ENCODE measurements around the gene AFMID. TPM values are rescaled to one million over a fixed set of nuclear protein-coding genes. Genes with fewer than 3 reads are reported as not detected.

AFMID gene
- total RNA-seq, 2 donors from 2014 or later = 18.8 to 44.0 TPM

- no peak for DNase-seq (ENCODE audit: low spot score)
- no peaks in the 10 kb centered on the region for H3K36me3 ChIP-seq
- H3K4me3 ChIP-seq = peak overlapping the region; percentile 23
- no peaks in the 10 kb centered on the region for H3K9me3 ChIP-seq
- peak overlapping the region; percentile 40 to 46 for H3K27ac ChIP-seq
- H3K4me1 ChIP-seq (ENCODE audit: control insufficient read depth in 1 of 2, low read depth in 2 of 2) = peaks cover 32 to 69% of the 10 kb centered on the region in 2 donors
- H3K27me3 ChIP-seq (replicated peaks; ENCODE audit: insufficient read depth) = no peaks in the 10 kb centered on the region
- no peak for ATAC-seq (ENCODE audit: insufficient number of reproducible peaks, low FRiP score, low read depth)
- TF ChIP-seq, protein P1, sequence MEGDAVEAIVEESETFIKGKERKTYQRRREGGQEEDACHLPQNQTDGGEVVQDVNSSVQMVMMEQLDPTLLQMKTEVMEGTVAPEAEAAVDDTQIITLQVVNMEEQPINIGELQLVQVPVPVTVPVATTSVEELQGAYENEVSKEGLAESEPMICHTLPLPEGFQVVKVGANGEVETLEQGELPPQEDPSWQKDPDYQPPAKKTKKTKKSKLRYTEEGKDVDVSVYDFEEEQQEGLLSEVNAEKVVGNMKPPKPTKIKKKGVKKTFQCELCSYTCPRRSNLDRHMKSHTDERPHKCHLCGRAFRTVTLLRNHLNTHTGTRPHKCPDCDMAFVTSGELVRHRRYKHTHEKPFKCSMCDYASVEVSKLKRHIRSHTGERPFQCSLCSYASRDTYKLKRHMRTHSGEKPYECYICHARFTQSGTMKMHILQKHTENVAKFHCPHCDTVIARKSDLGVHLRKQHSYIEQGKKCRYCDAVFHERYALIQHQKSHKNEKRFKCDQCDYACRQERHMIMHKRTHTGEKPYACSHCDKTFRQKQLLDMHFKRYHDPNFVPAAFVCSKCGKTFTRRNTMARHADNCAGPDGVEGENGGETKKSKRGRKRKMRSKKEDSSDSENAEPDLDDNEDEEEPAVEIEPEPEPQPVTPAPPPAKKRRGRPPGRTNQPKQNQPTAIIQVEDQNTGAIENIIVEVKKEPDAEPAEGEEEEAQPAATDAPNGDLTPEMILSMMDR (IDR thresholded peaks at IDR 0.05) = no peak
Observed at GRCh38 chr17:78184351-78184750, 2.8 kb upstream of the AFMID start.

DNA sequence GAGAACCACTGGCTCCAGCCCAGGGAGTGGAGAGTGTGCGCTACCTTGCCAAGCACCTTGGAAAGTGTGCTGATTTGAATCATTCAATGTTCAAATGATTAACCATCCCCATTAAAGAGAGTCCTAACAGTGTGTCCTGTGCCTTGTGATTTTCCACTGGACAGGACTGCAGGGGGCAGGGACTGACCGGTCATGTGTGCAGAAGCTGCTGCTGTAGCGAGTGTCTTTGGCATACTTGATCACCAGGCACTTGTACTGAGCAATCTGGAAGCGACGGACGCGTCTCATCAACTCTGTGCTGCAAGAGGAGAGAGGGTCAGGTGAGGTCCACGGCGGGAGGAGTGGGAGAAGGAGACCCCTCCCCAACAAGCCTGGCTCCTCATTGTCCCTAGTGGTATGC is 2.3 kb upstream of the AFMID start:
- H3K9me3 ChIP-seq = no peaks in the 10 kb centered on the region
- peaks cover 28 to 63% of the 10 kb centered on the region in 2 donors for H3K4me1 ChIP-seq (ENCODE audit: control insufficient read depth in 1 of 2, low read depth in 2 of 2)
- no peaks in the 10 kb centered on the region for H3K27me3 ChIP-seq (replicated peaks; ENCODE audit: insufficient read depth)
- ATAC-seq (ENCODE audit: insufficient number of reproducible peaks, low FRiP score, low read depth) (no peak), DNase-seq (ENCODE audit: low spot score) (no peak)
- H3K4me3 ChIP-seq = peak overlapping the region; percentile 23
- TF ChIP-seq, protein P1 (IDR thresholded peaks at IDR 0.05) = no peak
- H3K27ac ChIP-seq = peak overlapping the region; percentile 40 to 46
- no peaks in the 10 kb centered on the region for H3K36me3 ChIP-seq

- Histone ChIP-seq H3K27ac (no peak overlapping the region), H3K9me3 (no peaks in the 10 kb centered on the region), H3K4me3 (peak overlapping the region; percentile 73), H3K4me1 (ENCODE audit: control insufficient read depth in 1 of 2, low read depth in 2 of 2) (peaks cover 17 to 53% of the 10 kb centered on the region in 2 donors), H3K27me3 (replicated peaks; ENCODE audit: insufficient read depth) (no peaks in the 10 kb centered on the region), H3K36me3 (no peaks in the 10 kb centered on the region)
- TF ChIP-seq, protein P1 (IDR thresholded peaks at IDR 0.05) = no peak
- ATAC-seq (ENCODE audit: insufficient number of reproducible peaks, low FRiP score, low read depth) (no peak), DNase-seq (ENCODE audit: low spot score) (no peak)
Observed at GRCh38 chr17:78185981-78186691, 1.0 kb upstream of the AFMID start.

DNA sequence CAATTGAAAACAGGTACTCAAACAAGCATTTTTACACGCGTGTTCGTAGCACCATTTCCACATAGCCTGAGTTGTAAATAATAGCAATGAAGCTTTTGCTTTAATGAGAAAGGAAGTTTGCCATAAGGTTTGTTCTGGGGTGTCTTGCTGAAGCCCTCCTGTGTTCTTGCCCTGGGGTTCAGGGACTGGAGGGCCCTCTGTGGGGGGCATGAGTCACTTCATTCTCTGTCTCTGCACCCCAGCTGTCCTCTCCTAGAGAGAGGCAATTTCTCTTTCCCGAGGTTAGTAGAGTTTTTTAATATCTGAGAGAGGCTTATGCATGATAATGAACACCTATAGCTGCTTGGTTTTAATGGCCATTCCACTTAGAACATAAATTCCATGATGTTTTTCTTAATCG is 9.6 kb downstream of the AFMID start:
- TF ChIP-seq, protein P1 (IDR thresholded peaks at IDR 0.05) = no peak
- Histone ChIP-seq H3K4me3 (no peak overlapping the region), H3K9me3 (no peaks in the 10 kb centered on the region), H3K4me1 (ENCODE audit: control insufficient read depth in 1 of 2, low read depth in 2 of 2) (peaks cover 0 to 6% of the 10 kb centered on the region in 2 donors), H3K27me3 (replicated peaks; ENCODE audit: insufficient read depth) (no peaks in the 10 kb centered on the region), H3K27ac (no peak overlapping the region), H3K36me3 (peaks cover 6% of the 10 kb centered on the region)
- no peak for ATAC-seq (ENCODE audit: insufficient number of reproducible peaks, low FRiP score, low read depth)
- no peak for DNase-seq (ENCODE audit: low spot score)

DNA sequence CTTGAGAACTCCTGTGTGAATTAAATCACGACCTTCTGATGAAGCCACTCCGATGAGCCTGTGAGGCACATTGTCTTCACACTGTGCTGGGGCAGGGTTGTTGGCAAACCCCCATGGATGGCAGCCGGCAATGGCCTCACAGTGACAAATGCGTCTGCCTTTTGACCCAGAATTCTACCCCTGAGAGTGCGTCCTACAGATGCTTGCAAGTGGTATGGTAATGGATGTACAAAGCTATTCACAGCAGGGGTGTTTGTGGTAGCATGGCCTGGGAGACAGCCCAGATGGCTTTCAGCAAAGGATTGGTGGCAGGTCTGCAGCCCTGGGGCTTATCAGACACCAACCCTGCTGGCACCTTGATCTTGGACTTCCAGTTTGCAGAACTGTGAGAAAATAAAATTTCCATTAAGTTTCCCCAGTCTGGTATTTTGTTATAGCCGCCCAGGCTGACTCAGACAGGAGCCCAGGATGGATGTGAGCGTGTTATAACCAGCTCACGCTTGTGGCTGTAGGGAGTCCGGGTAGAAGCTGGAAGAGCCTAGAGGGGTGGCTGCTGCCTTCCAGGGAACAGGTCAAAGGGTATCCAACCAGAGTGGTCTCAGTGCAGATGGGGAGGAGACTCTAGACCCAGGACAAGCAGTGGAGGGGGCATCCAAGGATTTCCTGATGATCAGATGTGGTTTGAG is 10.1 kb downstream of the AFMID start:
- H3K4me3 ChIP-seq = no peak overlapping the region
- H3K36me3 ChIP-seq = peaks cover 5% of the 10 kb centered on the region

More for the DNA sequence above, 10.1 kb downstream of the AFMID start:
- no peaks in the 10 kb centered on the region for H3K27me3 ChIP-seq (replicated peaks; ENCODE audit: insufficient read depth)
- H3K27ac ChIP-seq = peak overlapping the region in 1 of 2 donors; percentile 64
- ATAC-seq (ENCODE audit: insufficient number of reproducible peaks, low FRiP score, low read depth) (no peak), DNase-seq (ENCODE audit: low spot score) (no peak)
- peaks cover 0 to 6% of the 10 kb centered on the region in 2 donors for H3K4me1 ChIP-seq (ENCODE audit: control insufficient read depth in 1 of 2, low read depth in 2 of 2)
- TF ChIP-seq, protein P1 (IDR thresholded peaks at IDR 0.05) = no peak
- no peaks in the 10 kb centered on the region for H3K9me3 ChIP-seq
